GM19372 (cell line): Measurements from ENCODE around the gene CPB1.

ENCODE experiments used
- ATAC-seq: cut with Tn5 transposase; IDR thresholded peaks from one replicate; pipeline ENCODE4 v1.9.1; 2021; ENCODE audit warnings: mild to moderate bottlenecking, low read depth, moderate library complexity; ENCODE audit not compliant: unreplicated experiment

Gene CPB1

GRCh38 chr3:148828136-148828690 lies 602 bp downstream of the CPB1 start:
- no peak for ATAC-seq

GRCh38 chr3:148829926-148830325 lies 2.3 kb downstream of the CPB1 start:
- ATAC-seq, result no peak

GRCh38 chr3:148833223-148833622 lies 5.6 kb downstream of the CPB1 start:
- no peak for ATAC-seq

- peak; percentile 57 for ATAC-seq
These were observed 12.2 kb downstream of the CPB1 start for GRCh38 chr3:148839805-148840204.

- ATAC-seq, result no peak
These were observed 12.8 kb downstream of the CPB1 start for GRCh38 chr3:148840451-148840850.

- no peak for ATAC-seq
These were observed 18.3 kb downstream of the CPB1 start for GRCh38 chr3:148845756-148846395.

GRCh38 chr3:148847351-148847750 lies 19.7 kb downstream of the CPB1 start:
- ATAC-seq, result no peak

GRCh38 chr3:148848410-148848809 lies 20.8 kb downstream of the CPB1 start:
- no peak for ATAC-seq

- no peak for ATAC-seq
These were observed 24.8 kb downstream of the CPB1 start for GRCh38 chr3:148852271-148852992.

- ATAC-seq, result no peak
These were observed 25.5 kb downstream of the CPB1 start for GRCh38 chr3:148853076-148853475.

- ATAC-seq, result no peak
These were observed 26.4 kb downstream of the CPB1 start for GRCh38 chr3:148854061-148854460.

- no peak for ATAC-seq
These were observed 28.8 kb downstream of the CPB1 start for GRCh38 chr3:148856384-148856783.

GRCh38 chr3:148857316-148857715 lies 29.7 kb downstream of the CPB1 start:
- no peak for ATAC-seq

GRCh38 chr3:148861277-148861869 lies 33.8 kb downstream of the CPB1 start:
- peak; percentile 63 for ATAC-seq

GRCh38 chr3:148863297-148863696 lies 35.7 kb downstream of the CPB1 start:
- ATAC-seq, result no peak

GRCh38 chr3:148863814-148864213 lies 36.2 kb downstream of the CPB1 start:
- ATAC-seq, result no peak

- ATAC-seq, result no peak
These were observed 37.4 kb downstream of the CPB1 start, which contains the start of gene CPA3 for GRCh38 chr3:148865049-148865448. CPA3 (plus strand) TSS chr3:148865296; CDS start chr3:148865308, 12 bp downstream.

GRCh38 chr3:148866261-148866660 lies 38.6 kb downstream of the CPB1 start:
- no peak for ATAC-seq

GRCh38 chr3:148873270-148873927 lies 45.8 kb downstream of the CPB1 start:
- no peak for ATAC-seq

GRCh38 chr3:148873977-148874376 lies 46.4 kb downstream of the CPB1 start:
- no peak for ATAC-seq

- ATAC-seq, result no peak
These were observed 50.5 kb downstream of the CPB1 start for GRCh38 chr3:148878095-148878494.
